SK-N-SH treated with all-trans-retinoic acid at 6 μM for 48 hours (cell line): ENCODE data around the gene BFSP2.
"Not testable (repeated sequence)": the region's sequence is repeated elsewhere in the genome, so short reads cannot be mapped to it uniquely, and the experiment has no call there.

ENCODE experiments used
- ATAC-seq: fragments of 200-7000 bp; cut with Tn5 transposase; 3 replicates; pipeline ENCODE4 v1.9.1; 2020; ENCODE audit warnings: mild to moderate bottlenecking, moderate library complexity
- ESRRG ChIP-seq: fragments of 250-450 bp; sonication (Bioruptor Pico); IDR thresholded peaks from 2 replicates; pipeline ENCODE4 v1.6.1; 2021; ENCODE audit warnings: mild to moderate bottlenecking
- GLIS3 ChIP-seq: fragments of 250-450 bp; sonication (Bioruptor Pico); IDR thresholded peaks from 2 replicates; pipeline ENCODE4 v1.5.0; 2020; ENCODE audit warnings: mild to moderate bottlenecking, moderate library complexity
- OSR1 ChIP-seq: fragments of 250-450 bp; sonication (Bioruptor Pico); IDR thresholded peaks from 2 replicates; pipeline ENCODE4 v1.8.0; 2022; ENCODE audit warnings: moderate library complexity, mild to moderate bottlenecking, inconsistent platforms
- PPARA ChIP-seq: fragments of 250-450 bp; sonication (Bioruptor Pico); IDR thresholded peaks from 2 replicates; pipeline ENCODE4 v1.5.0; 2020; ENCODE audit warnings: mild to moderate bottlenecking, borderline replicate concordance
- RARB ChIP-seq: fragments of 250-450 bp; sonication (Bioruptor Pico); IDR thresholded peaks from 2 replicates; pipeline ENCODE4 v1.8.0; 2021; ENCODE audit warnings: mild to moderate bottlenecking, moderate library complexity
- SNAI2 ChIP-seq: fragments of 250-450 bp; sonication (Bioruptor Pico); IDR thresholded peaks from 2 replicates; pipeline ENCODE4 v1.5.0; 2020; ENCODE audit warnings: mild to moderate bottlenecking, moderate library complexity
- TCF4 ChIP-seq: fragments of 250-450 bp; sonication (Bioruptor Pico); IDR thresholded peaks from 2 replicates; pipeline ENCODE4 v1.8.0; 2021; ENCODE audit warnings: mild to moderate bottlenecking, moderate library complexity, borderline replicate concordance
- TOX ChIP-seq: fragments of 250-450 bp; sonication (Bioruptor Pico); IDR thresholded peaks from 2 replicates; pipeline ENCODE4 v1.8.0; 2021; ENCODE audit warnings: mild to moderate bottlenecking, moderate library complexity, borderline replicate concordance
- ZC3H10 ChIP-seq: fragments of 250-450 bp; sonication (Bioruptor Pico); IDR thresholded peaks from 2 replicates; pipeline ENCODE4 v1.5.1; 2021; ENCODE audit warnings: mild to moderate bottlenecking, moderate library complexity
- ZFP30 ChIP-seq: fragments of 450-650 bp; formaldehyde crosslinking; IDR thresholded peaks from 2 replicates; pipeline ENCODE4 v1.5.0; 2022; ENCODE audit warnings: mild to moderate bottlenecking, moderate library complexity
- ZNF70 ChIP-seq: fragments of 450-650 bp; formaldehyde crosslinking; IDR thresholded peaks from 2 replicates; pipeline ENCODE4 v1.5.0; 2020; ENCODE audit warnings: mild to moderate bottlenecking, moderate library complexity
- ZNF8 ChIP-seq: fragments of 450-650 bp; formaldehyde crosslinking; IDR thresholded peaks from 2 replicates; pipeline ENCODE4 v1.5.0; 2020; ENCODE audit warnings: mild to moderate bottlenecking, moderate library complexity
- TF ChIP-seq, protein P1 (sequence below): fragments of 250-450 bp; sonication (Bioruptor Pico); IDR thresholded peaks from 2 replicates; pipeline ENCODE4 v1.8.0; 2020; ENCODE audit warnings: mild to moderate bottlenecking, moderate library complexity, borderline replicate concordance
- TF ChIP-seq, protein P2 (sequence below): fragments of 250-450 bp; sonication (Bioruptor Pico); IDR thresholded peaks from 2 replicates; pipeline ENCODE4 v1.5.1; 2021; ENCODE audit warnings: mild to moderate bottlenecking, moderate library complexity
- TF ChIP-seq, protein P3 (sequence below): fragments of 250-450 bp; sonication (Bioruptor Pico); IDR thresholded peaks from 2 replicates; pipeline ENCODE4 v1.5.0; 2020; ENCODE audit warnings: mild to moderate bottlenecking, moderate library complexity
- TF ChIP-seq, protein P4 (sequence below): fragments of 250-450 bp; sonication (Bioruptor Pico); IDR thresholded peaks from 2 replicates; pipeline ENCODE4 v1.8.0; 2021; ENCODE audit warnings: low read depth, mild to moderate bottlenecking, moderate library complexity, borderline replicate concordance
- TF ChIP-seq, protein P5 (sequence below): fragments of 250-450 bp; sonication (Bioruptor Pico); IDR thresholded peaks from 2 replicates; pipeline ENCODE4 v1.5.1; 2020; ENCODE audit warnings: low read depth, mild to moderate bottlenecking, moderate library complexity

BFSP2 gene

DNA sequence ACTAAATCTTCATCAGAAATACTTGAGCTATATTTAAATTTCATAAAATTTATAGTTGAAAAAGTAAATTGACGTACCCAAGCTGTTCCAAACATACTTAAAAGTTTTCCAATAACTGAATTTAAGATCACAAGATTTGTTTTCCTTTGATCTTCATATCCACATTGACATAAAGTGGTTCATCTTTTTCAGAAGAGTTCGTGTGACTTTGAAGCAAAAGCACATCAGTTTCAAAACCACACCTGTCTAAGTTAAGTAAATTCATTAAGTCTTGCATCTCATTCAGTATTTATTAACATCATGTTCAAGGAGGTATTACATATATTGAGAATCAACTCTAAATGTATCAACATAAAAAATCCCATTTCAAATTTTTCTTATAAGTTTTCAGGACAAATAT lies 79.5 kb downstream of the BFSP2 start:
- TF ChIP-seq, protein P1, sequence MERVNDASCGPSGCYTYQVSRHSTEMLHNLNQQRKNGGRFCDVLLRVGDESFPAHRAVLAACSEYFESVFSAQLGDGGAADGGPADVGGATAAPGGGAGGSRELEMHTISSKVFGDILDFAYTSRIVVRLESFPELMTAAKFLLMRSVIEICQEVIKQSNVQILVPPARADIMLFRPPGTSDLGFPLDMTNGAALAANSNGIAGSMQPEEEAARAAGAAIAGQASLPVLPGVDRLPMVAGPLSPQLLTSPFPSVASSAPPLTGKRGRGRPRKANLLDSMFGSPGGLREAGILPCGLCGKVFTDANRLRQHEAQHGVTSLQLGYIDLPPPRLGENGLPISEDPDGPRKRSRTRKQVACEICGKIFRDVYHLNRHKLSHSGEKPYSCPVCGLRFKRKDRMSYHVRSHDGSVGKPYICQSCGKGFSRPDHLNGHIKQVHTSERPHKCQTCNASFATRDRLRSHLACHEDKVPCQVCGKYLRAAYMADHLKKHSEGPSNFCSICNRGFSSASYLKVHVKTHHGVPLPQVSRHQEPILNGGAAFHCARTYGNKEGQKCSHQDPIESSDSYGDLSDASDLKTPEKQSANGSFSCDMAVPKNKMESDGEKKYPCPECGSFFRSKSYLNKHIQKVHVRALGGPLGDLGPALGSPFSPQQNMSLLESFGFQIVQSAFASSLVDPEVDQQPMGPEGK (CRISPR knock-in tag): no peak
- TF ChIP-seq ZNF8 (CRISPR knock-in tag): no peak
- no peak for TF ChIP-seq ZNF70 (CRISPR knock-in tag)
- TF ChIP-seq, protein P2, sequence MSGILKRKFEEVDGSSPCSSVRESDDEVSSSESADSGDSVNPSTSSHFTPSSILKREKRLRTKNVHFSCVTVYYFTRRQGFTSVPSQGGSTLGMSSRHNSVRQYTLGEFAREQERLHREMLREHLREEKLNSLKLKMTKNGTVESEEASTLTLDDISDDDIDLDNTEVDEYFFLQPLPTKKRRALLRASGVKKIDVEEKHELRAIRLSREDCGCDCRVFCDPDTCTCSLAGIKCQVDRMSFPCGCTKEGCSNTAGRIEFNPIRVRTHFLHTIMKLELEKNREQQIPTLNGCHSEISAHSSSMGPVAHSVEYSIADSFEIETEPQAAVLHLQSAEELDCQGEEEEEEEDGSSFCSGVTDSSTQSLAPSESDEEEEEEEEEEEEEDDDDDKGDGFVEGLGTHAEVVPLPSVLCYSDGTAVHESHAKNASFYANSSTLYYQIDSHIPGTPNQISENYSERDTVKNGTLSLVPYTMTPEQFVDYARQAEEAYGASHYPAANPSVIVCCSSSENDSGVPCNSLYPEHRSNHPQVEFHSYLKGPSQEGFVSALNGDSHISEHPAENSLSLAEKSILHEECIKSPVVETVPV (CRISPR knock-in tag): no peak
- no peak for TF ChIP-seq GLIS3 (CRISPR knock-in tag)
- no peak for TF ChIP-seq ZFP30 (CRISPR knock-in tag)
- TF ChIP-seq, protein P3, sequence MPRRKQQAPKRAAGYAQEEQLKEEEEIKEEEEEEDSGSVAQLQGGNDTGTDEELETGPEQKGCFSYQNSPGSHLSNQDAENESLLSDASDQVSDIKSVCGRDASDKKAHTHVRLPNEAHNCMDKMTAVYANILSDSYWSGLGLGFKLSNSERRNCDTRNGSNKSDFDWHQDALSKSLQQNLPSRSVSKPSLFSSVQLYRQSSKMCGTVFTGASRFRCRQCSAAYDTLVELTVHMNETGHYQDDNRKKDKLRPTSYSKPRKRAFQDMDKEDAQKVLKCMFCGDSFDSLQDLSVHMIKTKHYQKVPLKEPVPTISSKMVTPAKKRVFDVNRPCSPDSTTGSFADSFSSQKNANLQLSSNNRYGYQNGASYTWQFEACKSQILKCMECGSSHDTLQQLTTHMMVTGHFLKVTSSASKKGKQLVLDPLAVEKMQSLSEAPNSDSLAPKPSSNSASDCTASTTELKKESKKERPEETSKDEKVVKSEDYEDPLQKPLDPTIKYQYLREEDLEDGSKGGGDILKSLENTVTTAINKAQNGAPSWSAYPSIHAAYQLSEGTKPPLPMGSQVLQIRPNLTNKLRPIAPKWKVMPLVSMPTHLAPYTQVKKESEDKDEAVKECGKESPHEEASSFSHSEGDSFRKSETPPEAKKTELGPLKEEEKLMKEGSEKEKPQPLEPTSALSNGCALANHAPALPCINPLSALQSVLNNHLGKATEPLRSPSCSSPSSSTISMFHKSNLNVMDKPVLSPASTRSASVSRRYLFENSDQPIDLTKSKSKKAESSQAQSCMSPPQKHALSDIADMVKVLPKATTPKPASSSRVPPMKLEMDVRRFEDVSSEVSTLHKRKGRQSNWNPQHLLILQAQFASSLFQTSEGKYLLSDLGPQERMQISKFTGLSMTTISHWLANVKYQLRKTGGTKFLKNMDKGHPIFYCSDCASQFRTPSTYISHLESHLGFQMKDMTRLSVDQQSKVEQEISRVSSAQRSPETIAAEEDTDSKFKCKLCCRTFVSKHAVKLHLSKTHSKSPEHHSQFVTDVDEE (CRISPR knock-in tag): no peak
- TF ChIP-seq, protein P4, sequence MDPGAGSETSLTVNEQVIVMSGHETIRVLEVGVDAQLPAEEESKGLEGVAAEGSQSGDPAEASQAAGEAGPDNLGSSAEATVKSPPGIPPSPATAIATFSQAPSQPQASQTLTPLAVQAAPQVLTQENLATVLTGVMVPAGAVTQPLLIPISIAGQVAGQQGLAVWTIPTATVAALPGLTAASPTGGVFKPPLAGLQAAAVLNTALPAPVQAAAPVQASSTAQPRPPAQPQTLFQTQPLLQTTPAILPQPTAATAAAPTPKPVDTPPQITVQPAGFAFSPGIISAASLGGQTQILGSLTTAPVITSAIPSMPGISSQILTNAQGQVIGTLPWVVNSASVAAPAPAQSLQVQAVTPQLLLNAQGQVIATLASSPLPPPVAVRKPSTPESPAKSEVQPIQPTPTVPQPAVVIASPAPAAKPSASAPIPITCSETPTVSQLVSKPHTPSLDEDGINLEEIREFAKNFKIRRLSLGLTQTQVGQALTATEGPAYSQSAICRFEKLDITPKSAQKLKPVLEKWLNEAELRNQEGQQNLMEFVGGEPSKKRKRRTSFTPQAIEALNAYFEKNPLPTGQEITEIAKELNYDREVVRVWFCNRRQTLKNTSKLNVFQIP: no peak
- TF ChIP-seq, all 23 proteins: peak for 0
- ATAC-seq: no peak

DNA sequence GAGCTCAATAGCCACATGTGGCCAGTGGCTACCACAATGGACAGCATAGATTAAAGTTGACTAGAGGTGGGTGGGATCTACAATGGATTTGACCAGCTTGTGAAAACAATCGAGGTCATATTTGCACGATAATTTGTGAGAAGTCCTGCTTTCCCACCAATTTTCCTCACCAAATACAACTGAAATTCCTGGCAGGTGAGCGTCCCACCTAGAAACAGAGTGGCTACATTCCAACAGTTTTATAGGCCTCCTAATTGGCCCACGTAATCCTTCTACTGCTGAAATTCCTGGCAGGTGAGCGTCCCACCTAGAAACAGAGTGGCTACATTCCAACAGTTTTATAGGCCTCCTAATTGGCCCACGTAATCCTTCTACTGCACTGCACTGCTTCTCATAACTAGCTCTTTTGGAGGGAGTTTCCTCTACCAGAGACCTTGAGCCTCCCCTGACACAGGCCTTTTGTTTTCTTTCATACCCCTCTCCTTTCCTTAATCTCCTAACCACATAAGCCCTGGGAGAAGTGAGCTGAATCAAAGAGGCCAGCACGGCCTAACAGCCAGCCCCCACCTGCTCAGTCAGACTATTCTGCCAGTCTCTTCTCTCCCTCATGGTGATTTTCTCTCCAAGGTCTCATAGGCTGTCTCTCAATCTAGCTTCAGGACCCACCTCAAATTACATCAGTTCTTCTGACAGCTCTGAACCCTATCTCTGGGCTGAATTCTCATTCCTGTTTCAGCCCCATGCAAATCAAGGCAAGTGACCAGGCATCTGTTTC lies 80.2 kb downstream of the BFSP2 start:
- ATAC-seq: no peak
- no peak for TF ChIP-seq TOX (CRISPR knock-in tag)
- TF ChIP-seq, protein P4: no peak
- TF ChIP-seq, protein P5, sequence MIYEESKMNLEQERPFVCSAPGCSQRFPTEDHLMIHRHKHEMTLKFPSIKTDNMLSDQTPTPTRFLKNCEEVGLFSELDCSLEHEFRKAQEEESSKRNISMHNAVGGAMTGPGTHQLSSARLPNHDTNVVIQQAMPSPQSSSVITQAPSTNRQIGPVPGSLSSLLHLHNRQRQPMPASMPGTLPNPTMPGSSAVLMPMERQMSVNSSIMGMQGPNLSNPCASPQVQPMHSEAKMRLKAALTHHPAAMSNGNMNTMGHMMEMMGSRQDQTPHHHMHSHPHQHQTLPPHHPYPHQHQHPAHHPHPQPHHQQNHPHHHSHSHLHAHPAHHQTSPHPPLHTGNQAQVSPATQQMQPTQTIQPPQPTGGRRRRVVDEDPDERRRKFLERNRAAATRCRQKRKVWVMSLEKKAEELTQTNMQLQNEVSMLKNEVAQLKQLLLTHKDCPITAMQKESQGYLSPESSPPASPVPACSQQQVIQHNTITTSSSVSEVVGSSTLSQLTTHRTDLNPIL: no peak
- TF ChIP-seq TCF4: no peak
- TF ChIP-seq ZC3H10: no peak
- TF ChIP-seq, protein P1 (CRISPR knock-in tag): no peak
- no peak for TF ChIP-seq GLIS3 (CRISPR knock-in tag)
- no peak for TF ChIP-seq OSR1 (CRISPR knock-in tag)
- TF ChIP-seq ZFP30 (CRISPR knock-in tag): no peak
- no peak for TF ChIP-seq SNAI2
- no peak for TF ChIP-seq ESRRG (CRISPR knock-in tag)
- no peak for TF ChIP-seq PPARA (CRISPR knock-in tag)
- no peak for TF ChIP-seq RARB (CRISPR knock-in tag)
- TF ChIP-seq, protein P2 (CRISPR knock-in tag): no peak

DNA sequence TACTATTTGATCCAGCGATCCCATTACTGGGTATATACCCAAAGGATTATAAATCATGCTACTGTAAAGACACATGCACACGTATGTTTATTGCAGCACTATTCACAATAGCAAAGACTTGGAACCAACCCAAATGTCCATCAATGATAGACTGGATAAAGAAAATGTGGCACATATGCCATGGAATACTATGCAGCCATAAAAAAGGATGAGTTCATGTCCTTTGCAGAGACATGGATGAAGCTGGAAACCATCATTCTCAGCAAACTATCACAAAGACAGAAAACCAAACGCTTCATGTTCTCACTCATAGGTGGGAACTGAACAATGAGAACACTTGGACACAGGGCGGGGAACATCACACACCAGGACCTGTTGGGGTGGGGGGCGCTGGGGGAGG lies 82.6 kb downstream of the BFSP2 start:
- ATAC-seq: not testable (repeated sequence)
